ENCODE results near the gene CPNE6.
"Not testable (repeated sequence)": the region's sequence is repeated elsewhere in the genome, so short reads cannot be mapped to it uniquely, and the experiment has no call there.

The CPNE6 gene

GRCh38 chr14:24071144-24071697, at the start of gene CPNE6:
CPNE6 (plus strand) TSS chr14:24071562; CDS start chr14:24072937, 1,375 bp downstream.
- DNase-seq (ENCODE audit: low read depth), result no peak

GRCh38 chr14:24024939-24025418, 46.4 kb upstream of the CPNE6 start:
- not testable (repeated sequence) for DNase-seq (ENCODE audit: low read depth)

GRCh38 chr14:24029687-24030086, 41.7 kb upstream of the CPNE6 start:
- not testable (repeated sequence) for DNase-seq (ENCODE audit: low read depth)

- not testable (repeated sequence) for DNase-seq (ENCODE audit: low read depth)
Measured at GRCh38 chr14:24031331-24031730, 40.0 kb upstream of the CPNE6 start.

GRCh38 chr14:24032727-24033418, 38.5 kb upstream of the CPNE6 start:
- no peak for DNase-seq (ENCODE audit: low read depth)

GRCh38 chr14:24035769-24036168, 35.6 kb upstream of the CPNE6 start:
- DNase-seq (ENCODE audit: low read depth), result not testable (repeated sequence)

GRCh38 chr14:24036169-24036962, 35.0 kb upstream of the CPNE6 start:
- DNase-seq (ENCODE audit: low read depth), result peak; percentile 48

- DNase-seq (ENCODE audit: low read depth), result not testable (repeated sequence)
Measured at GRCh38 chr14:24036963-24037657, 34.3 kb upstream of the CPNE6 start.

- no peak for DNase-seq (ENCODE audit: low read depth)
Measured at GRCh38 chr14:24037658-24038037, 33.7 kb upstream of the CPNE6 start.

- DNase-seq (ENCODE audit: low read depth), result no peak
Measured at GRCh38 chr14:24038686-24039085, 32.7 kb upstream of the CPNE6 start.

GRCh38 chr14:24040692-24041091, 30.7 kb upstream of the CPNE6 start:
- no peak for DNase-seq (ENCODE audit: low read depth)

GRCh38 chr14:24042746-24043145, 28.6 kb upstream of the CPNE6 start:
- no peak for DNase-seq (ENCODE audit: low read depth)

GRCh38 chr14:24049002-24049401, 22.4 kb upstream of the CPNE6 start:
- DNase-seq (ENCODE audit: low read depth), result not testable (repeated sequence)

GRCh38 chr14:24050753-24051152, 20.6 kb upstream of the CPNE6 start:
- DNase-seq (ENCODE audit: low read depth), result not testable (repeated sequence)

GRCh38 chr14:24051176-24051788, 20.1 kb upstream of the CPNE6 start:
- no peak for DNase-seq (ENCODE audit: low read depth)

- peak; percentile 36 for DNase-seq (ENCODE audit: low read depth)
Measured at GRCh38 chr14:24051789-24052655, 19.3 kb upstream of the CPNE6 start, which contains the start of gene CARMIL3. CARMIL3 (plus strand) TSS chr14:24052009; CDS start chr14:24052154, 145 bp downstream.

- peak; percentile 63 for DNase-seq (ENCODE audit: low read depth)
Measured at GRCh38 chr14:24052656-24053547, 18.5 kb upstream of the CPNE6 start.

- no peak for DNase-seq (ENCODE audit: low read depth)
Measured at GRCh38 chr14:24053548-24054323, 17.6 kb upstream of the CPNE6 start.

GRCh38 chr14:24054324-24054641, 17.1 kb upstream of the CPNE6 start:
- no peak for DNase-seq (ENCODE audit: low read depth)

All from activated gamma-delta T cell treated with anti-CD3 and anti-CD28 coated beads, Interleukin-2, amount 50 U/mL, for 16 hours (primary cell).